ENCODE results near the gene OBSCN.

The OBSCN gene

GRCh38 chr1:228311091-228311490 is 103.2 kb downstream of the OBSCN start:
- H3K14ac ChIP-seq (ENCODE audit: low read length in 2 of 2) = no peak overlapping the region
- no peak overlapping the region for H2AK5ac ChIP-seq (ENCODE audit: low read length, severe bottlenecking)
- H2BK120ac ChIP-seq (ENCODE audit: low read depth, low read length) = no peak overlapping the region
- H2BK5ac ChIP-seq (ENCODE audit: low read depth, low read length, poor library complexity, severe bottlenecking) = no peak overlapping the region
- no peak overlapping the region for H4K91ac ChIP-seq (ENCODE audit: low read length)
- H4K8ac ChIP-seq (ENCODE audit: low read length) = no peak overlapping the region
- H3K4me2 ChIP-seq (ENCODE audit: low read length, poor library complexity, severe bottlenecking) = no peak overlapping the region
- WGBS = 94% methylated on average over 3 of the region's 3 CpGs
- H3K36me3 ChIP-seq (ENCODE audit: control insufficient read depth in 1 of 2, insufficient read depth in 2 of 2, low read depth in 1 of 2, low read length in 2 of 2) = no peaks in the 10 kb centered on the region
- no peaks in the 10 kb centered on the region for H3K4me1 ChIP-seq (ENCODE audit: control insufficient read depth, insufficient read depth, low read depth, low read length)
- H3K23ac ChIP-seq (ENCODE audit: low read length in 2 of 2) = no peak overlapping the region
- H3K27ac ChIP-seq (ENCODE audit: low read length, poor library complexity, severe bottlenecking) = no peak overlapping the region
- H3K9ac ChIP-seq (ENCODE audit: low read length) = no peak overlapping the region
- H3K27me3 ChIP-seq (ENCODE audit: control insufficient read depth in 1 of 2, insufficient read depth in 1 of 2, low read length in 2 of 2) = no peaks in the 10 kb centered on the region
- H3K79me1 ChIP-seq (replicated peaks; ENCODE audit: low read length, poor library complexity, severe bottlenecking) = no peaks in the 10 kb centered on the region
- no peak overlapping the region for H2BK15ac ChIP-seq (ENCODE audit: low read depth, poor library complexity, severe bottlenecking)
- no peaks in the 10 kb centered on the region for H3K9me3 ChIP-seq (ENCODE audit: control insufficient read depth, low read length)
- no peak overlapping the region for H3K18ac ChIP-seq (ENCODE audit: low read depth in 1 of 2, low read length in 2 of 2)
- H2AFZ ChIP-seq (ENCODE audit: low read depth, low read length) = no peak overlapping the region
- no peak overlapping the region for H2BK12ac ChIP-seq (ENCODE audit: low read length in 2 of 2)
- no peak overlapping the region for H3K4me3 ChIP-seq (ENCODE audit: insufficient read depth in 1 of 2, low read depth in 1 of 2, low read length in 2 of 2)
- H3K4ac ChIP-seq (ENCODE audit: low read depth in 1 of 2, low read length in 2 of 2) = no peak overlapping the region
- no peak for DNase-seq

- no peaks in the 10 kb centered on the region for H3K4me1 ChIP-seq (ENCODE audit: control insufficient read depth, insufficient read depth, low read depth, low read length)
- H3K23ac ChIP-seq (ENCODE audit: low read length in 2 of 2) = no peak overlapping the region
- H3K4me3 ChIP-seq (ENCODE audit: insufficient read depth in 1 of 2, low read depth in 1 of 2, low read length in 2 of 2) = no peak overlapping the region
- no peak overlapping the region for H2BK15ac ChIP-seq (ENCODE audit: low read depth, poor library complexity, severe bottlenecking)
- no peak overlapping the region for H2AFZ ChIP-seq (ENCODE audit: low read depth, low read length)
- H2BK120ac ChIP-seq (ENCODE audit: low read depth, low read length) = no peak overlapping the region
- H3K18ac ChIP-seq (ENCODE audit: low read depth in 1 of 2, low read length in 2 of 2) = no peak overlapping the region
- H3K9ac ChIP-seq (ENCODE audit: low read length) = no peak overlapping the region
- no peaks in the 10 kb centered on the region for H3K79me1 ChIP-seq (replicated peaks; ENCODE audit: low read length, poor library complexity, severe bottlenecking)
- H3K27me3 ChIP-seq (ENCODE audit: control insufficient read depth in 1 of 2, insufficient read depth in 1 of 2, low read length in 2 of 2) = no peaks in the 10 kb centered on the region
- no peak overlapping the region for H4K91ac ChIP-seq (ENCODE audit: low read length)
- no peak overlapping the region for H3K4ac ChIP-seq (ENCODE audit: low read depth in 1 of 2, low read length in 2 of 2)
- H3K36me3 ChIP-seq (ENCODE audit: control insufficient read depth in 1 of 2, insufficient read depth in 2 of 2, low read depth in 1 of 2, low read length in 2 of 2) = peaks cover 0 to 4% of the 10 kb centered on the region in 2 experiments
- no peak overlapping the region for H2BK12ac ChIP-seq (ENCODE audit: low read length in 2 of 2)
- H3K14ac ChIP-seq (ENCODE audit: low read length in 2 of 2) = no peak overlapping the region
- WGBS = 86% methylated on average over 6 of the region's 6 CpGs
- H2AK5ac ChIP-seq (ENCODE audit: low read length, severe bottlenecking) = no peak overlapping the region
- H4K8ac ChIP-seq (ENCODE audit: low read length) = no peak overlapping the region
- H3K27ac ChIP-seq (ENCODE audit: low read length, poor library complexity, severe bottlenecking) = no peak overlapping the region
- H3K4me2 ChIP-seq (ENCODE audit: low read length, poor library complexity, severe bottlenecking) = no peak overlapping the region
- no peak overlapping the region for H2BK5ac ChIP-seq (ENCODE audit: low read depth, low read length, poor library complexity, severe bottlenecking)
- no peaks in the 10 kb centered on the region for H3K9me3 ChIP-seq (ENCODE audit: control insufficient read depth, low read length)
- no peak for DNase-seq
Observed at GRCh38 chr1:228312136-228312764, 104.4 kb downstream of the OBSCN start.

GRCh38 chr1:228313536-228314277 is 105.9 kb downstream of the OBSCN start:
- H2BK120ac ChIP-seq (ENCODE audit: low read depth, low read length) = no peak overlapping the region
- H3K27ac ChIP-seq (ENCODE audit: low read length, poor library complexity, severe bottlenecking) = no peak overlapping the region
- no peak overlapping the region for H2BK12ac ChIP-seq (ENCODE audit: low read length in 2 of 2)
- no peaks in the 10 kb centered on the region for H3K79me1 ChIP-seq (replicated peaks; ENCODE audit: low read length, poor library complexity, severe bottlenecking)
- no peaks in the 10 kb centered on the region for H3K9me3 ChIP-seq (ENCODE audit: control insufficient read depth, low read length)
- H2AFZ ChIP-seq (ENCODE audit: low read depth, low read length) = no peak overlapping the region
- H4K91ac ChIP-seq (ENCODE audit: low read length) = no peak overlapping the region
- H3K9ac ChIP-seq (ENCODE audit: low read length) = no peak overlapping the region
- no peak overlapping the region for H2AK5ac ChIP-seq (ENCODE audit: low read length, severe bottlenecking)
- no peak for DNase-seq
- no peak overlapping the region for H2BK15ac ChIP-seq (ENCODE audit: low read depth, poor library complexity, severe bottlenecking)
- no peak overlapping the region for H3K14ac ChIP-seq (ENCODE audit: low read length in 2 of 2)
- H2BK5ac ChIP-seq (ENCODE audit: low read depth, low read length, poor library complexity, severe bottlenecking) = no peak overlapping the region
- no peak overlapping the region for H3K23ac ChIP-seq (ENCODE audit: low read length in 2 of 2)
- H3K36me3 ChIP-seq (ENCODE audit: control insufficient read depth in 1 of 2, insufficient read depth in 2 of 2, low read depth in 1 of 2, low read length in 2 of 2) = peaks cover 0 to 4% of the 10 kb centered on the region in 2 experiments
- H3K4me2 ChIP-seq (ENCODE audit: low read length, poor library complexity, severe bottlenecking) = no peak overlapping the region
- 93% methylated on average over 25 of the region's 25 CpGs for WGBS
- no peaks in the 10 kb centered on the region for H3K4me1 ChIP-seq (ENCODE audit: control insufficient read depth, insufficient read depth, low read depth, low read length)
- H3K4me3 ChIP-seq (ENCODE audit: insufficient read depth in 1 of 2, low read depth in 1 of 2, low read length in 2 of 2) = no peak overlapping the region
- no peak overlapping the region for H3K4ac ChIP-seq (ENCODE audit: low read depth in 1 of 2, low read length in 2 of 2)
- no peaks in the 10 kb centered on the region for H3K27me3 ChIP-seq (ENCODE audit: control insufficient read depth in 1 of 2, insufficient read depth in 1 of 2, low read length in 2 of 2)
- H3K18ac ChIP-seq (ENCODE audit: low read depth in 1 of 2, low read length in 2 of 2) = no peak overlapping the region
- no peak overlapping the region for H4K8ac ChIP-seq (ENCODE audit: low read length)

- H3K18ac ChIP-seq (ENCODE audit: low read depth in 1 of 2, low read length in 2 of 2) = no peak overlapping the region
- DNase-seq = no peak
- peaks cover 2% of the 10 kb centered on the region for H3K9me3 ChIP-seq (ENCODE audit: control insufficient read depth, low read length)
- H3K27me3 ChIP-seq (ENCODE audit: control insufficient read depth in 1 of 2, insufficient read depth in 1 of 2, low read length in 2 of 2) = no peaks in the 10 kb centered on the region
- H3K23ac ChIP-seq (ENCODE audit: low read length in 2 of 2) = no peak overlapping the region
- no peak overlapping the region for H2BK5ac ChIP-seq (ENCODE audit: low read depth, low read length, poor library complexity, severe bottlenecking)
- no peak overlapping the region for H4K8ac ChIP-seq (ENCODE audit: low read length)
- no peak overlapping the region for H2AK5ac ChIP-seq (ENCODE audit: low read length, severe bottlenecking)
- no peaks in the 10 kb centered on the region for H3K79me1 ChIP-seq (replicated peaks; ENCODE audit: low read length, poor library complexity, severe bottlenecking)
- no peak overlapping the region for H2BK12ac ChIP-seq (ENCODE audit: low read length in 2 of 2)
- no peak overlapping the region for H3K14ac ChIP-seq (ENCODE audit: low read length in 2 of 2)
- no peak overlapping the region for H3K4ac ChIP-seq (ENCODE audit: low read depth in 1 of 2, low read length in 2 of 2)
- no peak overlapping the region for H4K91ac ChIP-seq (ENCODE audit: low read length)
- H2AFZ ChIP-seq (ENCODE audit: low read depth, low read length) = no peak overlapping the region
- H3K27ac ChIP-seq (ENCODE audit: low read length, poor library complexity, severe bottlenecking) = no peak overlapping the region
- no peak overlapping the region for H2BK15ac ChIP-seq (ENCODE audit: low read depth, poor library complexity, severe bottlenecking)
- no peak overlapping the region for H2BK120ac ChIP-seq (ENCODE audit: low read depth, low read length)
- H3K9ac ChIP-seq (ENCODE audit: low read length) = no peak overlapping the region
- no peak overlapping the region for H3K4me2 ChIP-seq (ENCODE audit: low read length, poor library complexity, severe bottlenecking)
- no peak overlapping the region for H3K4me3 ChIP-seq (ENCODE audit: insufficient read depth in 1 of 2, low read depth in 1 of 2, low read length in 2 of 2)
- 87% methylated on average over 3 of the region's 3 CpGs for WGBS
- H3K4me1 ChIP-seq (ENCODE audit: control insufficient read depth, insufficient read depth, low read depth, low read length) = no peaks in the 10 kb centered on the region
- H3K36me3 ChIP-seq (ENCODE audit: control insufficient read depth in 1 of 2, insufficient read depth in 2 of 2, low read depth in 1 of 2, low read length in 2 of 2) = peaks cover 0 to 4% of the 10 kb centered on the region in 2 experiments
Observed at GRCh38 chr1:228314315-228314657, 106.4 kb downstream of the OBSCN start.
